ENCODE results near the gene NLRP3.
"Not testable (repeated sequence)": the region's sequence is repeated elsewhere in the genome, so short reads cannot be mapped to it uniquely, and the experiment has no call there.

NLRP3 gene

GRCh38 chr1:247471445-247472016, 55.6 kb downstream of the NLRP3 start:
- DNase-seq, result no peak

GRCh38 chr1:247472035-247472434, 56.1 kb downstream of the NLRP3 start:
- no peak for DNase-seq

- DNase-seq, result no peak
Observed at GRCh38 chr1:247474367-247474766, 58.4 kb downstream of the NLRP3 start.

- no peak for DNase-seq
Observed at GRCh38 chr1:247475793-247476192, 59.8 kb downstream of the NLRP3 start.

- DNase-seq, result not testable (repeated sequence)
Observed at GRCh38 chr1:247476328-247477058, 60.5 kb downstream of the NLRP3 start.

GRCh38 chr1:247482747-247483146, 66.8 kb downstream of the NLRP3 start:
- no peak for DNase-seq

- no peak for DNase-seq
Observed at GRCh38 chr1:247487057-247487456, 71.1 kb downstream of the NLRP3 start.

GRCh38 chr1:247491328-247491727, 75.4 kb downstream of the NLRP3 start:
- no peak for DNase-seq

- no peak for DNase-seq
Observed at GRCh38 chr1:247493106-247493505, 77.1 kb downstream of the NLRP3 start.

GRCh38 chr1:247494767-247495166, 78.8 kb downstream of the NLRP3 start:
- DNase-seq, result no peak

- no peak for DNase-seq
Observed at GRCh38 chr1:247496581-247497285, 80.8 kb downstream of the NLRP3 start.
